Type B pancreatic cell (in vitro differentiated cells): Measurements from ENCODE around the gene FOXC1. TPM values are rescaled to one million over a fixed set of nuclear protein-coding genes. Genes with fewer than 3 reads are reported as not detected.
A peak's percentile ranks its signal among the peaks of the same experiment; 100 is the strongest.

Experiments used
- DNase-seq: peaks from one replicate; pipeline ENCODE4 v3.0.0; 2021; ENCODE audit warnings: mixed read lengths; ENCODE audit not compliant: unreplicated experiment; ENCODE audit errors: extremely low spot score
- H3K27ac Mint-ChIP-seq: 2 replicates; pipeline ENCODE4 v1.8.0; 2021; ENCODE audit warnings: mild to moderate bottlenecking, mixed read lengths
- H3K27me3 Mint-ChIP-seq: 2 replicates; pipeline ENCODE4 v1.8.0; 2021; ENCODE audit warnings: mixed read lengths
- H3K36me3 Mint-ChIP-seq: 2 replicates; pipeline ENCODE4 v1.8.0; 2021; ENCODE audit warnings: mixed read lengths
- H3K4me1 Mint-ChIP-seq: one replicate; pipeline ENCODE4 v1.8.0; 2021; ENCODE audit warnings: mixed read lengths; ENCODE audit not compliant: unreplicated experiment
- H3K4me3 Mint-ChIP-seq: 2 replicates; pipeline ENCODE4 v1.8.0; 2021; ENCODE audit warnings: mild to moderate bottlenecking, mixed read lengths
- H3K9me3 Mint-ChIP-seq: 2 replicates; pipeline ENCODE4 v1.8.0; 2021; ENCODE audit warnings: mixed read lengths
- CTCF ChIP-seq: fragments of 200-600 bp; sonication (generic); conservative IDR thresholded peaks from 2 replicates; pipeline ENCODE4 v1.5.0; 2021; ENCODE audit warnings: antibody characterized with exemption, mild to moderate bottlenecking
- total RNA-seq: library from RNA; stranded (reverse); gene quantifications from 2 replicates; pipeline ENCODE4 v1.2.1, GENCODE V29; 2021; ENCODE audit warnings: low replicate concordance

FOXC1 gene
- total RNA-seq, 1 donor from 2014 or later = 53.5 TPM

- Mint-ChIP-seq H3K27me3 (peaks cover 51% of the 10 kb centered on the region), H3K9me3 (peaks cover 7% of the 10 kb centered on the region), H3K36me3 (no peaks in the 10 kb centered on the region), H3K4me3 (no peak overlapping the region), H3K4me1 (peaks cover 27% of the 10 kb centered on the region), H3K27ac (no peak overlapping the region)
- TF ChIP-seq CTCF = no peak
- DNase-seq = no peak
Observed at GRCh38 chr6:1593286-1593957, 16.3 kb upstream of the FOXC1 start.

- no peak for DNase-seq
- peaks cover 25% of the 10 kb centered on the region for H3K4me1 Mint-ChIP-seq
- H3K27me3 Mint-ChIP-seq = peaks cover 53% of the 10 kb centered on the region
- H3K4me3 Mint-ChIP-seq = no peak overlapping the region
- no peak overlapping the region for H3K27ac Mint-ChIP-seq
- H3K36me3 Mint-ChIP-seq = no peaks in the 10 kb centered on the region
- TF ChIP-seq CTCF = no peak
- peaks cover 7% of the 10 kb centered on the region for H3K9me3 Mint-ChIP-seq
Observed at GRCh38 chr6:1593958-1594314, 15.8 kb upstream of the FOXC1 start.

GRCh38 chr6:1594445-1595200, 15.1 kb upstream of the FOXC1 start:
- H3K4me3 Mint-ChIP-seq = no peak overlapping the region
- H3K27ac Mint-ChIP-seq = no peak overlapping the region
- no peaks in the 10 kb centered on the region for H3K36me3 Mint-ChIP-seq
- peaks cover under 1% of the 10 kb centered on the region for H3K9me3 Mint-ChIP-seq
- no peak for DNase-seq
- TF ChIP-seq CTCF = no peak
- H3K4me1 Mint-ChIP-seq = peaks cover 22% of the 10 kb centered on the region
- peaks cover 52% of the 10 kb centered on the region for H3K27me3 Mint-ChIP-seq

GRCh38 chr6:1595271-1596087, 14.2 kb upstream of the FOXC1 start:
- Mint-ChIP-seq H3K27ac (no peak overlapping the region), H3K4me1 (peaks cover 22% of the 10 kb centered on the region), H3K4me3 (no peak overlapping the region), H3K36me3 (no peaks in the 10 kb centered on the region), H3K9me3 (no peaks in the 10 kb centered on the region), H3K27me3 (peaks cover 58% of the 10 kb centered on the region)
- TF ChIP-seq CTCF = no peak
- DNase-seq = no peak

GRCh38 chr6:1596088-1596852, 13.4 kb upstream of the FOXC1 start:
- H3K4me3 Mint-ChIP-seq = peak overlapping the region; percentile 39
- peak; percentile 97 for TF ChIP-seq CTCF
- no peak for DNase-seq
- H3K4me1 Mint-ChIP-seq = peaks cover 22% of the 10 kb centered on the region
- peaks cover 66% of the 10 kb centered on the region for H3K27me3 Mint-ChIP-seq
- no peak overlapping the region for H3K27ac Mint-ChIP-seq
- no peaks in the 10 kb centered on the region for H3K9me3 Mint-ChIP-seq
- H3K36me3 Mint-ChIP-seq = no peaks in the 10 kb centered on the region
